Peyer's patch (tissue), 4 donors: Measurements from ENCODE around the gene EML4.

Experiments
- CTCF ChIP-seq, 6 experiments: fragments of 450-650 bp in 4 of 6; fragments of 200-600 bp in 2 of 6; sonication (generic) in 1 of 6; IDR thresholded peaks; one replicate each; pipeline ENCODE4 v1.5.1; 2017 to 2019; ENCODE audit warnings: antibody characterized with exemption in 6 of 6, mild to moderate bottlenecking in 3 of 6, moderate library complexity in 1 of 6
- POLR2A ChIP-seq, 2 donors: fragments of 450-650 bp; IDR thresholded peaks; one replicate each; pipeline ENCODE4 v1.5.1; 2017; ENCODE audit warnings: antibody characterized with exemption in 2 of 2, mild to moderate bottlenecking in 2 of 2, moderate library complexity in 2 of 2

GRCh38 chr2:42197792-42198191 lies 28.6 kb downstream of the EML4 start:
- TF ChIP-seq CTCF (IDR thresholded peaks at IDR 0.05): no peak
- TF ChIP-seq POLR2A (IDR thresholded peaks at IDR 0.05): no peak
